SIG-M5 treated with dmso at 0.1 percent for 504 hours (cell line): Measurements from ENCODE around the gene PDE6D.
"Not testable (repeated sequence)": the region's sequence is repeated elsewhere in the genome, so short reads cannot be mapped to it uniquely, and the experiment has no call there.

Experiments used
- DNase-seq: peaks from one replicate; lab custom pipeline; 2025; ENCODE audit not compliant: unreplicated experiment; lab: John Stamatoyannopoulos, UW

Gene PDE6D

DNA sequence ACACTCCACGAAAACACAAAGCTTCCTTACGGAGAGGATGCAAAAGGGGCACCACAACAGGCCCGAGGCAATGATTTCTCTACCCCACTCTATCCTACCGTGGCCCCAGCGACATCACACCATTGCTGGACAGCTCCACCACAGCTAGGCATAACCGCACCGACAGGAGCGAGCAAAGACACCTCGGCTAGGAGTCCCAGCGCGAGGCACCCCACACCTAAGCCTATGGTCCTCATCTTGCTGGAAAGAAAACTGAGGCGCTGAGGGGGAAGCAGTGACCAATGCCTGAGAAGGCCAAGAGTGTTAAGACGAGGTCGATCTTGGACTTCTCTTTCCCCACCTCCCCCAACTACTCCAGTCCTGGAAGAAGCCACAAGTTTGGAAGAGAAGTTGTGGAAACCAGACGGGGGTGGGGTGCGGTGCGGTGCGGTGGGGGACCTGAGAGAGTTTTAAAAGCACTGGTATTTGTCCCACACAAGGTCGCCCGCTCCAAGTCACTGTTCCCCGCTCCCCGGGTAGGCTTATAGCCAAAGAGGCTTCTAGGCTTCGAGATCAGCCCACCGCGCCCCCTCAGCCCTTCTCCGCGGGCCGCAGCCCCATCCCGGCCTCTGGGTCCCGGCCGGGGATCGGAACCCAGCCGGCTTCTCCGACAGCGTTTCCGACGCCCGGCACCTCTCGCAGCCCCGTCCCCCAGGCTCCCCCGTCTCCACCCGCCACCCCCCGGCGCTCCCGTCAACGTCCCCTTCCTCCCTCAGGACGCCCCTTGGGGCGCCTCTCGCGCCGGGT lies 766 bp downstream of the PDE6D start:
- DNase-seq = peak; percentile 12

DNA sequence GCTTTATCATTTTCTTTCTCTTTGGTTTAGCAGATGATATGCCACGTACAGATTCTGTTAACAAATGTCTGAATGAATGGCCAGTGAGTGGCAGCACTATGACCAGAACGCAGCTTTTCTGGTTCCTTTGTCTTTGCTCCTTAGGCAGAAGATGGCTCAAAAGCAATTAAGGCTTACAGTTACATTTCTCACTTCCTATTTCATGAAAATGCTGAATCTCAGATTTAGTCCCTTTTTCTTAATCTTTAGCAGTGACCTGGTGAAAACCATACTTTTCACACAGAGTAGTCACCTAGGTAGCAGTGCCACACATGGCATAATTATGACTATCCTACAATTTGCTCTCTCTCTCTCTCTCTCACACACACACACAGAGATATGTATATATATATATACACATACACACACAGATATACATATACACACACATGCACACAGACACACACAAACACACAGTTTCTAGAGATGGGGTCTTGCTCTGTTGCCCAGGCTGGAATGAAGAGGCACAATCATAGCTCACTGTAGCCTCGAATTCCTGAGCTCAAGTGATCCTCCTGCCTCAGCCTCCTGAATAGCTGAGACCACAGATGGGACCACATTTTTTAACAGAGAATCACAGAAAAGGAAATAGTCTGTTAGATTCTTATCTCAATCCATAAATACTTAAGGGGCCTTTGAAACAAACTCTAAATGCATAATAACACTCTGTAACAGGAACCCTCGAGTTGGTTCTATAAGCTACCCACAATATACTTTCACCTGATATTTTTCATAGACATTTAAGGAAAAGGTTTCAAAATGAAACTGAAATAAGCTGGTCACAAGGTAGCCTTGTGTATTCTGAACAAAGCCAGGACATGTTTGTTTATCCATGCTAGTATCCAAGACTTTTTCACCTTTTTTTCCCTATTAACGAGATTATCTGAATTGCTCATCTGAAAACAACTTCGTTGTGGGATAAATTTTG lies 11.6 kb downstream of the PDE6D start:
- DNase-seq = no peak

DNA sequence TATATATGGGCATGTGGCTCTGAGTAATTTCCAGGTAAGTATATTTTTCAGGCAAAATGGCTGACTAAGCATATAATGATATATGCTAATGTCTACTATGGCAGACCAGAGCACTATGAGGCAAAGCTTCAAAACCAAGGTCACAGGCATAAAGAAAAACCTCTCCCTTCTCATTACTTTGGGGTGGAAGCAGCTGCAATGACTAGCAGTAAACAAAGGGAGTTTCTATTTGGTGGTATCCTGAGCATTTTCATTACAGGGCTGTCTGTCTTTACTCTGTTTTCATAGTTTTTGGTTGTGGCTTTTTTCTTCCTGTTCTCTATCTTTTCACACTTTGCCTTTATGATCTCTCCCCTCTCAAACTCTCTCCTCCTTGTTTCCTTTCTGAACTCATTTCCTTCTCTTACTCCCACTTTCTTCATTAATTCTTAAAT lies 15.6 kb downstream of the PDE6D start:
- no peak for DNase-seq

DNA sequence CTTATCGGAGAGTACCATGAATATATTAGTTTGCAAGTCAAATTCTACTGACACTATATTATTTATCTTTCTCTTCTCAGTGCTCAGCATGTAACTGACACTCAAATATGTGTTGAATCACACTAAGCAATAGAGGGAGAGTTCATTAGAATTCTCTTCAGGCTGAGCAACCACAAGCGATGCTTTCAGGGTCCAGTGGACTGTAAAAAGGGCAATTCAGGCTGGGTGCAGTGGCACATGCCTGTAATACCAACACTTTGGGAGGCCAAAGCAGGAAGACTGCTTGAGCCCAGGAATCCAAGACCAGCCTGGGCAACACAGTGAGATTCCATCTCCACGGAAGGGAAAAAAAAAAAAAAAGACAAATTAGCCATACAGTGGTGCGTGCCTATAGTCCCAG lies 16.3 kb downstream of the PDE6D start:
- DNase-seq = no peak

DNA sequence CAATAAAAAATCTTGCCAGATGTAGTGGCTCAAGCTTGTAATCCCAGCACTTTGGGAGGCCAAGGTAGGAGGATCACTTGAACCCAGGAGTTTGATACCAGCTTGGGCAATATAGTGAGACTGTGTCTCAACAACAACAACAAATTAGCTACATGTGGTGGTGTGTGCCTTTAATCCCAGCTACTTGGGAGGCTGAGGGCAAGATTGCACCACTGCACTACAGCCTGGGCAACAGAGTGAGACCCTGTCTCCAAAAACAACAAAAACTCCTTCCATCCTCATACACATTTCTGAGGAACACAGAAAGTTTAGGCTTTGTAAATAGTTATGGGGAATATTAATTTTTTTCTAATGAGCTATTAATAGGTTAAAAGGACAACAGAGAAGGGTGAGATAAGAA lies 17.0 kb downstream of the PDE6D start:
- no peak for DNase-seq

DNA sequence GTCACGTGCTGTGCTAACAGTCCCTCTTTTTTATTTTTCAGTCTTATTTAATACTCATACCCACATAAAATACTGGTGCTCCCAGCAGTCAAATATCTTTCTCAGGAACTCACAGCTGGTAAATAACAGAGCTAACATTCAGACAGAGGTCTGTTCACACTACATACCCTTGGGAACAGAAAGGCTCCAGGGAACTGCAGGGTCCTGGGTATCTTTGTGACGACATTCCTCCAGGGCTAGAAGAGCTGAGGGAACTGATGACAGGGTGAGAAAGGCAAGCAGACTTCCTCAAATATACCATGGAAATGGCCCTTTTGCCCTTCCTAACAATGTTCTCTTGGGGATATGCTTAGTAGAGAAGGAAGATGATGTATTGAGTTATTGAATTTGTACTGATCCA lies 19.3 kb downstream of the PDE6D start:
- DNase-seq = no peak

DNA sequence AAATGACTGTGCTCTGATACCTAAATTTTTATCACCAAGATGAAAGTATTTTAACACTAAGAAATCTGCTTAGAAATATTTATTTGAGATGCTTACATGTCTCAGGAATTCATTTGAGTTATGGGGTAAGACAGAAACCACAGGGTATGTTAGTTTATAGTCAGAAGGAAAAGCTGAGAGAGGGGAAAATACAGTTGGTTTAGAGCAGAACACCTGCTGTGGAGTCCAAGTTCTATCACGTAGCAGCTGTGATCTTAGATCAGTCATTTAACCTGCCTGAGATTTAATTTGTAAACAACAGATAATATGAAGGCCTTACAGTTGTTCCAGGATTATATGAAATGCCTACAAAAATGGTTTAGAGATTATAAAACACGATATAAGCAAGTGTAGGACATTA lies 29.0 kb downstream of the PDE6D start:
- no peak for DNase-seq

DNA sequence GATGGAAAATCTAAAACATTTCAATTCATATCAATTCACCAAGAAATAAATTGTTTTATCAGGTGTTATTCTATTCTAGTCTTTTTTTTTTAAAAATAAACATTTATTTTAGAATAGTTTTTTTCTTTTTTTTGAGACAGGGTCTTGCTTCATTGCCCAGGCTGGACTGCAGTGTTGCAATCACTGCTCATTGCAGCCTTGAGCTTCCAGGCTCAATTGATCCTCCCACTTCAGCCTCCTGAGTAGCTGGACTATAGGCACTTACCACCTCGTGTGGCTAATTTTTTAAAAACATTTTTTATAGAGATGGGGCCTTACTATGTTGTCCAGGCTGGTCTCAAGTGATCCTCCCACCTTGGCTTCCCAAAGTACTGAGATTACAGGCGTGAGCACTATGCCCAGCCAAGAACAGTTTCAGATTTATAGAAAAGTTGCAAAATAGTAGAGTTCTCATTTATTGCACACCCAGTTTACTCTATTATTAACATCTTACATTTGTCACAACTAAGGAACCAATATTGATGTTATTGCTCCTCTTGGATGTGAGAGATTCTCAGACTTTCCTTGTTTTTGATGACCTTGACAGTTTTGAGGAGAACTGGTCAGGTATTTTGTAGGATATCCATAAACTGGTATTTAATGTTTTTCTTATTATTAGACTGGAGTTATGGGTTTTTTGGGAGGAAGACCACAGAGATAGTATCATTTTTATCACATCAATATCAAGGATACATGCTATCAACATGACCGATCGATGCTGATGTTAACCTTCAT lies 29.9 kb downstream of the PDE6D start:
- DNase-seq = no peak

DNA sequence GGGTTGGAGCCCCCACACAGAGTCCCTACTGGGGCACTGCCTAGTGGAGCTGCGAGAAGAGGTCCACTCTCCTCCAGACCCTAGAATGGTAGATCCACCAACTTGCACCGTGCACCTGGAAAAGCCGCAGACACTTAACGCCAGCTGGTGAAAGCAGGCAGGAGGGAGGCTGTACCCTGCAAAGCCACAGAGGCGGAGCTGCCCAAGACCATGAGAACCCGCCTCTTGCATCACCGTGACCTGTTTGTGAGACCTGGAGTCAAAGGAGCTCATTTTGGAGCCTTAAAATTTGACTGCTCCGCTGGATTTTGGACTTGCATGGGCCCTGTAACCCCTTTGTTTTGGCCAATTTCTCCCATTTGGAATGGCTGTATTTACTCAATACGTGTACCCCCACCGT lies 32.1 kb downstream of the PDE6D start:
- not testable (repeated sequence) for DNase-seq

DNA sequence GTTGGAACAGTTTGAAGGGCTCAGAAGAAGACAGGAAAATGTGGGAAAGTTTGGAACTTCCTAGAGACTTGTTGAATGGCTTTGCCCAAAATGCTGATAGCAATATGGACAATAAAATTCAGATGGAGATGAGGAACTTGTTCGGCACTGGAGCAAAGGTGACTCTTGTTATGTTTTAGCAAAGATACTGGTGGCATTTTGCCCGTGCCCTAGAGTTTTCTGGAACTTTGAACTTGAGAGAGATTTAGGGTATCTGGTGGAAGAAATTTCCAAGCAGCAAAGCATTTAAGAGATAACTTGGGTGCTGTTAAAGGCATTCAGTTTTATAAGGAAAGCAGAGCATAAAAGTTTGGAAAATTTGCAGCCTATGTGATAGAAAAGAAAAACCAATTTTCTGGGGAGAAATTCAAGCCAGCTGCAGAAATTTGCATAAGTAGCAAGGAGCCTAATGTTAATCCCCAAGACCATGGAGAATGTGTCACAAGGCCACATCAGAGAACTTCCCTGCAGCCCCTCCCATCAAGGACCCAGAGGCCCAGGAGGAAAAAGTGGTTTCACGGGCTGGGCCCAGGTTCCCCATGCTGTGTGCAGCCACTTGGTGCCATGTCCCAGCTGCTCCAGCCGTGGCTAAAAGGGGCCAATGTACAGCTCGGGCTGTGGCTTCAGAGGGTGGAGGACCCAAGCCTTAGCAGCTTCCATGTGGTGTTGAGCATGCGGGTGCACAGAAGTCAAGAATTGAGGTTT lies 32.8 kb downstream of the PDE6D start:
- DNase-seq = not testable (repeated sequence)

DNA sequence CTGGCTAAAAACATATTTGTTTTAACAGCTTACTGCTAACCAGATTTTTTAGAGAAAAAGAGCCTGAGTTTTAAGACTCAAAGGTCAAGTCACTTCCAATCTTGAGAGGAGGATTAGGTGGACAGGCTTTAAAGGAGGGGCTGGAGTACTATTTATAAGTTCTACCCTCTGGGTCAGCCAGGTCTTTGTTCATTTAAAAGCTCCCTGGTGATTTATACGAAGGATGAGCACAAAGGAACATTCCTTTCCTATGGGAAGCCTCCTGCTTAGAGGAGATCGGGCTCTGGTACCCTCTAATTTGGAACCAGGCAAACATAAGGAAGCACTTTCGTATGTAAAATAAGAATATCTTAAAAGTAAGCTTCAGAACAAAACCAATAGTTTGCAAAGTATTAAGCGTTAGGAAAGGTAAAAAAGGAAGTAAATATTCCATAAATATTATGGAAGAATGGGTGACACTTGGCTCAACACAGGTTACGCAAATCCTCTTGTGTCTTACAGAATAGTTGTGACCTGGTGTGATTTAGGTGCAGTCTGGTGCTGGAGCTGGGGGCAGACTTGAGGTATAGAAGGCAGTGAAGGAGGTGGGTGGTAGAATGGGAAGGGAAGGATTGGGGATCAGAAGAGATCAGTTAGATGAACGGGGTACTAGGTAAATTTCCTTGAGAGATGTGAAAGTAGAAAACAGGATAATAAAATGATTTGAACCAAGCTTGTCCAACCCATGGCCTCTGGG lies 35.6 kb downstream of the PDE6D start:
- no peak for DNase-seq

DNA sequence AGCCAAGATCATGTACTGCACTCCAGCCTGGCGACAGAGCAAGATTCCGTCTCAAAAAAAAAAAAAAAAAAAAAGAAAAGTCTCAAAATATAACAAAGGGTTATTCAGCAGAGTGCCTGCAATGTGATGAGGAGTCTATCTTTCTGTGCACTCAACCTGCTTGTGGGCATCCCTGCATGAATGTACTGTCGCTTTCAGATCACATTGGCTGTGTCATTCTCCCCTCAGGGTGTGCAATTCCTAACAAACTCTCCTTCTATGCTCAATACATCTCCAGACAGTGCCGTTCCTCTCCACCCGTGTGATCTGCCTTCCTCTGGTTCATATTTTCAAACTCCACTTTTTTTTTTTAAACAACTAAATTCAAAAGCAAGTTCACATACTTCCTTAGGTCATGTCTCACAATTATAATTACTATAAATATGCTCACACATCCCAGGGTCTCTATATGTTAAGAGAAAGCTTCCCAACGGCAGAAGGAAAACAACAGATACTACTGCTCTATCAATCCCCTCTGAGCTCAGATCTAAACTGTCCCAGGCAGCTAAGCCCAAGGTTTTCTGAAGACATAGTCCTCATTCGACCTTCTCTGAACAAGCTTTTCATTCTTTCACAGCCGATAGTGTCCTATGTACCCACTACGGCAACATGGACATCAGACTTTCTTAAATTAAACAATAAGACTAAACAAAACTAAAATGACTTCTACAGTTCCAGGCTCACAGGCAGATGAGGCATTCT lies 37.5 kb downstream of the PDE6D start:
- DNase-seq = no peak

DNA sequence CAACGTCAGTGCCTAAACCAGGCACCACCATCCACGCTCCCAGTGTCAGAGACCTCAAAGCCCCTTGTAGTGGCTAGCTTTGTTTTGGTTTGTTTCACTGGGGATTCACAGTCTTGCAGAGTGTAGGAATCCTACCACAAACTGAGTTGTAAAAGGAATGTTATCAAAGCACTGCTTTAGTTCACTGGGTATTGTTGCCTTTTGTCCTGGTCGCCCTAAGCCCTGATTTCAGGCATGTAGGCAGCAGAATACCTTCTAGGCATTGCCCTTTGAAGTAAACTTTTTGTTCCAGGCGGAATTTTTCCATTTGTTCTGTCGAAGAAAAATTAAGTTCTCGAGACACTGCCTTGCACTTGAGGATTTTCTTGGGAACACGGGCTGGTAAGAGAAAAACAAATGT lies 43.3 kb downstream of the PDE6D start:
- no peak for DNase-seq

DNA sequence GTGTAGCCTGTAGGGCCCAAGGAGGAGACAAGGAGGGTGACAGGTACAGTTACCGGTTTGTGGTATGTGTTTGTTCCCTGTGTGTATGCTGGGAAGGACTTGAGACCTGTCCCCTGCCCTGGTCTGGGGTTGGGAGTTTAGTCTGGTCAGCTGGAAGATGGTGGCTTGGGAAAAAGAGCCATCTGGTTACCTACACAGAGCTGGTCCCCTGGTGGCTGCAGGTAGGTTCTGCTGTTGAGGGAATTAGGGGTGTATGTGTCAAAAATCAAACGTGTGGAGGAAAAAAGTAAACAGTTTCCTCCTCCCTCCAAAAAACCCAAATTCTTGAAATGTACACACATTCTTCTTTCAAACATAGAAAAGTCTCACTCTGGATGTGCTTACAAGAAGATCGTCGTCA lies 48.5 kb downstream of the PDE6D start:
- no peak for DNase-seq

DNA sequence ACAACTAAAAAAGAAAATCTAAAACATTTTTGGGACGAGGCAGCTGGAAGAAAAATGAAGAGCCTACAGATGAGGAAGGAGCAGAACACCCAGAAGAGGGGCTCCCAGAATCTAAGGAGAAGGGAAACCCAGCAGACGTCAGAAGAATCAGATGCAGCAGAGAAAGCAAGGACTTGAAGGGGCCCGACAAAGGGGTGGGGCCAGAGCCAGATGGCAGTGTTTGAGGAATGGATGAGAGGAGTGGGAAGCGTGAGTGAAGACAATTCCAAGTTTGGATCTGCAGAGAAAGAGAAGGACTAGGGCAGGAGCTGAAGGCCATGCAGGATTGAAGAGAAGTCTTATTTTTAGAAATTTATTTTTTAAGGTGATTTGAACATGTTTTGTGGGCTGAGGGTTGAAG lies 53.5 kb downstream of the PDE6D start:
- DNase-seq = no peak

DNA sequence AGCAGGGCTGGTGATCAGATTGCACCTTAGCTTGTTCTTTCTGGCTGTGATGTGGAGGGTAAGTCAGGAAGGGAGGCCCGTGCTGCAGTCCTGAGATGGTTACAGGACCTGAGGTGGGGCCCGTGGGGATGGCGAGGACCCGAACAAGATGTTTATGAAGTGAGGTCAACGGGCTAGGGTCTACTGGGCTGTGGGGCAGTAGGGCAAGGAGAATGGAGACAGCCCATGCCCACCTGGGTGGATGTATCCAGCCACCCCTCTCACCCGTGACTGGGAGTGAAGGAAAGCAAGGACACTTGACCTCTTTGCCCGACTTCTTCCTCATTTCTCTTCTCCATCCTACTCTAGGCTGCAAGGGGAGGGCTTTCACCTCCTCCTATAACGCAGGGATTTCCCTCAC lies 54.8 kb downstream of the PDE6D start:
- DNase-seq = no peak

DNA sequence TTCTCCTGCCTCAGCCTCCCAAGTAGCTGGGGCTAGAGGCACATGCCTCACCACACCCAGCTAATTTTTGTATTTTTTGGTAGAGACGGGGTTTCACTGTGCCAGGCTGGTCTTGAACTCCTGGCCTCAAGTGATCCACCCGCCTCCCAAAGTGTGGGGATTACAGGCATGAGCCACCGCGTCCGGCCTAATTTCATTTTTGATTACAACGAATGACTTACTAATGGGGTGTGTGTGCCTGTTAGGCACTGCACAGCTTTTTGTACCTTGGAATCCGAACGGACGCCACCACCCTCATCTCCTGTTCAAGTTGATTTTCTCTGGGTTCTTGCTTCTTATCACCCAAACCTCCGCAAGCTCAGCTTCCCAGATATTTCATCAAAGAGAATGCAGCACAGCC lies 55.6 kb downstream of the PDE6D start:
- DNase-seq = no peak

DNA sequence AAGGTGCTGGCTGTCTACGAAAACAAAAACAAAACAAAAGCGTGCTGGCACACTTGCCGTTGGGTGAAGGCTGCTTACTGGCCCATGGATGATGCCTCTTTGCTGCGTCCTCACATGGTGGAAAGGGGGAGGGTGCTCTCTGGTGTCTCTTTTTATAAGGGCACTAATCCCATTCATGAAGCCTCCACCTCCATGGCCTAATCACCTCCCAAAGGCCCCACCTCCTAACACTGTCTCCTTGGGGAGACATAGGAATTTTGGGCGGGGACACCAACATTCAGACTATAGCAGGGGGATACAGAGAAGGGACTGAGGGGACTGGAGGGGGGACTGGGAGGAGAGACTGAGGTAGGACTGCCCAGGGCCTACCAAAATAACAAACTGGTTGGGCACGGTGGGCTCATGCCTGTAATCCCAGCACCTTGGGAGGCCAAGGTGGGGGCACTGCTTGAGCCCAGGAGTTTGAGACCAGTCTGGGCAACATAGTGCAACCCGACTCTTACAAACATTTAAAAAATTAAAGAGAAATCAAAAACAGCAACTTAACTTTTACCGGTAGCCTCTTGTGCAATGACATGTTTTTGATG lies 58.3 kb downstream of the PDE6D start:
- no peak for DNase-seq
